HG03064 (cell line): ENCODE data around the gene SLC24A3.
"Not testable (repeated sequence)": the region's sequence is repeated elsewhere in the genome, so short reads cannot be mapped to it uniquely, and the experiment has no call there.

Experiments
- ATAC-seq: cut with Tn5 transposase; IDR thresholded peaks from one replicate; pipeline ENCODE4 v1.9.1; 2021; ENCODE audit warnings: low read depth; ENCODE audit not compliant: unreplicated experiment

The SLC24A3 gene

GRCh38 chr20:19750101-19750606, 537.7 kb downstream of the SLC24A3 start:
- ATAC-seq, result no peak

DNA sequence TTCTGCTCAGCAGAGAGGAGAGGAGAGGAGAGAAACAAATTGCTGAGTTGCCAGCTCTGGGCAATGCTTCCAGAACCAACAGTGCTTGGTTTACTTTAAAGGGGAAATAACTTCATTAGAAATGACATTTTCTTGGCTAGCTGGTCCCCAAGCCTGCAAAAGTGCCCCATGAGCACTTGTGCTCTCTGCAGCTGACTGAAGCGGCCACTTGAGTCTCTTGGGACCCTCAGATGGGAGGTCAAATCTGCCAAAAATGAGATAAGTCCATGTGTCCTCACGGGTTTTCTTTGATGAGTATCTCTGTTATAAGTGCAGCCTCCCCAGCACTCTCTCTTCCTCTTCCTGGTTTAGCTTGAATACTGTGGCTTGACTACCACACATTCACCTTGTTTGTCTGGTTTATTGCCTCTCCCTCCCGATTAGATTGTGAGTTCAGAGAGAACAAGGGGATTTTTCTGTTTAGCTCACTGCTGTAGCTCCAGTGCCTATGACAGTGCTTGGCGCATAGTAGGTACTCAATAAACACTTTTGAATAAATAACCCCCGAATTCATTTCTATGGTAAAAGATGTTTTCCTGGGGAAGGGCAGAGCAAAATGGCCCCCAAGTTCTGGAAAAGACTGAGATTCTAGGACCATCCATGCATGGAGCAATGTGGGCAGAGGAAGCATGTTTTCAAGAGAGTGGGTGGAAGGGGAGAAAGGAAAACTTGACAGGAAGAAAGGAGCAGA, 538.6 kb downstream of the SLC24A3 start:
- ATAC-seq, result no peak

GRCh38 chr20:19754201-19754600, 541.8 kb downstream of the SLC24A3 start:
- ATAC-seq, result not testable (repeated sequence)

GRCh38 chr20:19756761-19757486, 544.5 kb downstream of the SLC24A3 start:
- ATAC-seq, result no peak

GRCh38 chr20:19757487-19758132, 545.2 kb downstream of the SLC24A3 start:
- no peak for ATAC-seq

GRCh38 chr20:19758133-19758500, 545.7 kb downstream of the SLC24A3 start, which contains the start of gene RIN2:
RIN2 (plus strand) TSS chr20:19758258; CDS start chr20:19889602, 131,344 bp downstream.
- no peak for ATAC-seq

GRCh38 chr20:19758501-19759331, 546.3 kb downstream of the SLC24A3 start:
- no peak for ATAC-seq

GRCh38 chr20:19760371-19760721, 547.9 kb downstream of the SLC24A3 start:
- no peak for ATAC-seq

DNA sequence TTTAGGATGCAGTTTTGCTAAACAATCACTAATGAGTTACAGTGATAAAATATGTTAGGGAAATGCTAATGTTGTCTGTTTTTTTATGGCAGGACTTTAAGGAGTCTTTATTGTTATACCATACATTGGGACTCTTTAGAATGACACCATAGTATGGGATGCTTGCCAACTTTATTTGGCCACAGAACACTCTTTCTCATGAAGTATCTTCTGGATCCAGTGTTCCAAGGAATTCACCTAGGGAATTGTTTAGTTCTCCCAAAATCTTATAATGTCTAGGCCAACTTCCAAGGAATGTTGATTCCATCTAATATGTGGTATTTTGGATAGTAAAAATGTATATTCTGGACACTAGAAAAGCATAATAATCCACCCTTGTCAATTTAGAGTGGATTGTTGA, 548.9 kb downstream of the SLC24A3 start:
- ATAC-seq, result no peak

DNA sequence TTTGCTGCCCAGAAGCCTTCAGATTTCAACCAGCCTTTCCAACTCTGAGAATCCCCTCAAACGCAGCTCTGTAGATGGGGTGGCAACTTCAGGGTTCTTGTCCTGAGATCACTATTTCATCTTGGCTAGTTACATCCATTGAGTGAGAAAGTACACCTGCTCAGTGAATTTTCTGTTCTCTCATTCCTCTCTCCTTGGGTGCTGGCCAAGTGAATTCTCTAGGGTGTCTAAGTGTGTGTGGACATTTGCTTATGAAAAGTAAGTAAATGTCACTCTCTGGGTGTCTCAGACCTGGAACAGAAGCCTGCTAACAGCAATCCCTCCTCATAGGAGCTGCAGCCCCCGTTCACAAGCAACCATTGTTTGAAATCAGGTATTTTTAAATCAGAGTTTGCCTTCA, 549.4 kb downstream of the SLC24A3 start:
- ATAC-seq, result no peak

DNA sequence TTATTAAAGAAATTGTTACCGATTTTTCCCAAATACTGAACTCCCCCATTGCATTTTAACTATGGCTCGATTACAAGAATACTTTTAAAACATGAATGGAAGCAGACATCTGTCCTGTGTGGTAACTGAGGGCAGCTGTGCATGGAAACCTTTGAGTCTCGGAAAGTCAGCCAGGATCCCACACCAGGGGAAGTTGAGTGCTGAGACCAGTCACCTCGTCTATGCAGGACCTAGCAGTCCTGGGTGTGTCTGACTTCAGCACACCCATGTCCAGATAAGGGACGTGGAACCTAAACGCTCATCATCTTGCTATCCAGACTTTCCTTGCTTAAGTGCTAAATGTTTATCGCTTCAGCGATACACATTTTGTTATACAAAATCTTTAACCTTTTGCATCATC, 551.8 kb downstream of the SLC24A3 start:
- ATAC-seq, result no peak

- no peak for ATAC-seq
These were observed 552.8 kb downstream of the SLC24A3 start for GRCh38 chr20:19765266-19765665.

DNA sequence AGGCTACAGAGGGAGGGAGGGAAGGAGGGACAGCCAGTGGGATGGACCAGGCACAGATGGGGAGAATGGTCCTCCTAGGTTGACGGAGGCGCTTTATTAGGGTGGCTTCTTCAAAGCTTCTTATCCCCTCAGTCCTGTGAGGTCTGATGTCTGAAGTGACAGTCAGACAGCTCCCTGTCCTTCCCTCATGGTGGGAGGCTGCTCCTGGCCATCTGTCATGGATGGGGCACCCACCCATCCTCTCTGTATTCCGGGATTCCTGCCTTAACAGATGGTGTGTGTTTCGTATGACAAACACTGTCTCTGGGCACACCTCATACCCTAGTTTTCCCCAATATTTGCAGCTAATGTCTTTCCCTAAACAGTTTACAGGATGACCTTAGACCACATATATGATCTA, 553.5 kb downstream of the SLC24A3 start:
- no peak for ATAC-seq

DNA sequence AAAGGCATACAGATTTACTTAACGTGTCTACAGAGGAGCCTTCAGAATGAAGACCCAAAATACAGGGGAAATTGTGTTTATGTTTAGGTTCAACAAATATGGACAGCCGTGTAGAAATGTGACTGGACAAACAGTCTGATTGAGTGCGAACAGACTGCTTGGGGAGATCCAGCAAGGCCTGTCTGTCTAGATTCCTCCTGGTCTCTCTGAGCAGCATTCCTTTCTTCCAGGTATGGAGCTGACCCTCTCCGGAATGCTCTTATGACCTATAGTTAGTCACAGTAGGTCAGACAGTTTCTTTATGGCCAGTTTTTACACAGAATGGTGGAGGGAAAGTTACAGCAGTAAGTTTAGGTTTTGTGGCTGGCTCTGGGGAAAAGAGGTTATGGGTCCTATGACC, 554.6 kb downstream of the SLC24A3 start:
- no peak for ATAC-seq

DNA sequence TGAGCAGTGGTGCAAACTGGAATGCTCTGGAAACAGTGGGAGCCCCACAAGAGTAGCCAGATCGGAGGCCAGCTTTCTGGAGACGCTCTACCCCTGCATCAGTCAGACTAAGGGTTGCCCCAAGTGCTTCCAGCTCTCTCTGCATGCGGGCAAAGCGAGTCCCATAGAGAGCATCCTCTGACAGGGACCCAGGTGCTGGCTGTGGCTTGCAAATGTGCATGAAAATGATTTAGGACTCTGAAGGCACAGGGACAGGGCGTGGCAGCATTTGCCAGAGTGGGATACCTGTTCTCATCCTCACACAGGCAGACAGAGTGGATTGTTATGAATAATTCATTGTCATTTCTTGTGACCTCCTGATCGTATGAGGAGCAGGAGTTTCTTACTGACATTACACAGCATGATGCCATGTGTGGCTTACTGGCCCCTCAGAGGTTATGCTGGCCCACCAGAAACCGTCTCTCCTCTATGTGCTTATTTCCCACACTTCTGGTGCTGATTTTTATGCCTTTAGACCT, 555.9 kb downstream of the SLC24A3 start:
- ATAC-seq, result no peak

GRCh38 chr20:19769507-19769906, 557.1 kb downstream of the SLC24A3 start:
- no peak for ATAC-seq

GRCh38 chr20:19770375-19770774, 557.9 kb downstream of the SLC24A3 start:
- no peak for ATAC-seq

- ATAC-seq, result no peak
These were observed 558.6 kb downstream of the SLC24A3 start for GRCh38 chr20:19771031-19771430.
